Measurements from ENCODE around the gene KRT77. TPM values are rescaled to one million over a fixed set of nuclear protein-coding genes. Genes with fewer than 3 reads are reported as not detected.

Gene KRT77
- total and polyA plus RNA-seq, 10 of the 15 experiments (the other 5 are each of a cell fraction or from before 2014, with no cell fraction given): not detected

DNA sequence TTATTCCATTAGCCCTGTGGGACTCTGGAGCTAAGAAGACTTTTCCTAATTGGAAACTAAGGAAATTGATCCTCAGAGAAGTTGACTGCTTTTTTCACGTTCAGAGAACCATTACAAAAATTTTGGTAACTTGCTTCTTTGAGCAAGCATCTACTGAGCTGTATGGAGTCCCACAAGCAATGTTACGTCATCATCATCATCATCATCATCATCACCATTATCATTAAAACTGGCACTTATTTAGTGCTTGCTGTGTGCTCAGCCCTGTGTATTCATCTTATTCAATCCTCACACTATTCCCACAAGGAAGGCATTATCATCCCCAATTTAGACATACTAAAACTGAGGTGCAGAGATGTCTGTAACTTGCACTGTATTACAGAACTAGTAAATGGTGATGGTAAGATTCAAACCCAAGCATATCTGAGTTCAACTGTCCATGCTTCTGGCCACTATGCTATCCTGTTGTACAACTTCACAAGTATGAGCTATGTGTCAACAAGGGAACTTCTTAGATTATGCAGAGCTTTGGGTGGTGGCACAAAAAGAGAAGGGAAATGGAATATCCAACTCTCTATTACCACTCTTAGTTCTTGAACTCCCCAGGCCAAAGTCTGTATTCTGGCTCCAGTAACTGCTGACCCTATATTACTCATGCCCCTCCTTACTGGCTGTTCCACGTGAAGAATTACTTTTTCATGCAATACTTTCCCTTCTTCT lies 29.5 kb downstream of the KRT77 start:
- Histone ChIP-seq H3K4me1 (ENCODE audit: control insufficient read depth, insufficient read depth, low read length) (no peaks in the 10 kb centered on the region), H4K20me1 (ENCODE audit: control insufficient read depth, insufficient read depth) (no peaks in the 10 kb centered on the region), H3K27ac (ENCODE audit: control insufficient read depth, insufficient read depth) (no peak overlapping the region), H3K9ac (ENCODE audit: control insufficient read depth, insufficient read depth, low read length) (no peak overlapping the region), H3K4me2 (ENCODE audit: control insufficient read depth, insufficient read depth) (no peak overlapping the region), H3K4me3 (no peak overlapping the region), H3K36me3 (ENCODE audit: control insufficient read depth in 2 of 2, insufficient read depth in 2 of 2, low read length in 1 of 2) (no peaks in the 10 kb centered on the region), H2AFZ (ENCODE audit: control insufficient read depth, low read depth, low read length) (no peak overlapping the region), H3K79me2 (ENCODE audit: control insufficient read depth, insufficient read depth, low read length) (no peaks in the 10 kb centered on the region), H3K9me3 (replicated peaks; ENCODE audit: control insufficient read depth, insufficient read depth, low read length) (no peaks in the 10 kb centered on the region), H3K27me3 (replicated peaks in 1 of 2; ENCODE audit: control insufficient read depth in 2 of 2, insufficient read depth in 2 of 2, low read length in 1 of 2) (no peaks in the 10 kb centered on the region; a peak in 2 of 4 replicates)
- ATAC-seq (no peak), FAIRE-seq (no peak), DNase-seq (ENCODE audit: low read depth, low spot score) (no peak)
- RAD21 ChIA-PET (ENCODE audit: unreplicated experiment): no interaction called here
- TF ChIP-seq LARP7 (IDR thresholded peaks at IDR 0.05) (no peak), STAT3 (IDR thresholded peaks at IDR 0.05; ENCODE audit: low read depth, low read length) (no peak), BMI1 (IDR thresholded peaks at IDR 0.05; ENCODE audit: borderline replicate concordance) (no peak), RFX5 (IDR thresholded peaks at IDR 0.05; ENCODE audit: low read depth, low read length) (no peak), IRF4 (IDR thresholded peaks at IDR 0.05; ENCODE audit: low read depth, low read length) (no peak), ZZZ3 (IDR thresholded peaks at IDR 0.05; ENCODE audit: control insufficient read depth, insufficient read length, low read depth) (no peak), POLR2A (IDR thresholded peaks at IDR 0.05; ENCODE audit: low read depth, low read length) (no peak), CREB1 (IDR thresholded peaks at IDR 0.05; ENCODE audit: low read depth) (no peak), CBFB (IDR thresholded peaks at IDR 0.05; ENCODE audit: low read depth) (no peak), JUND (IDR thresholded peaks at IDR 0.05; ENCODE audit: low read depth, low read length) (no peak), FOS (IDR thresholded peaks at IDR 0.05; ENCODE audit: borderline replicate concordance, extremely low read depth, insufficient read length) (no peak), RAD21 (IDR thresholded peaks at IDR 0.05; ENCODE audit: insufficient read depth, low read depth, low read length) (no peak), ASH2L (IDR thresholded peaks at IDR 0.05; ENCODE audit: borderline replicate concordance, low read depth) (no peak), ESRRA (IDR thresholded peaks at IDR 0.05; ENCODE audit: low read length) (no peak)
- TF ChIP-seq, protein P1, sequence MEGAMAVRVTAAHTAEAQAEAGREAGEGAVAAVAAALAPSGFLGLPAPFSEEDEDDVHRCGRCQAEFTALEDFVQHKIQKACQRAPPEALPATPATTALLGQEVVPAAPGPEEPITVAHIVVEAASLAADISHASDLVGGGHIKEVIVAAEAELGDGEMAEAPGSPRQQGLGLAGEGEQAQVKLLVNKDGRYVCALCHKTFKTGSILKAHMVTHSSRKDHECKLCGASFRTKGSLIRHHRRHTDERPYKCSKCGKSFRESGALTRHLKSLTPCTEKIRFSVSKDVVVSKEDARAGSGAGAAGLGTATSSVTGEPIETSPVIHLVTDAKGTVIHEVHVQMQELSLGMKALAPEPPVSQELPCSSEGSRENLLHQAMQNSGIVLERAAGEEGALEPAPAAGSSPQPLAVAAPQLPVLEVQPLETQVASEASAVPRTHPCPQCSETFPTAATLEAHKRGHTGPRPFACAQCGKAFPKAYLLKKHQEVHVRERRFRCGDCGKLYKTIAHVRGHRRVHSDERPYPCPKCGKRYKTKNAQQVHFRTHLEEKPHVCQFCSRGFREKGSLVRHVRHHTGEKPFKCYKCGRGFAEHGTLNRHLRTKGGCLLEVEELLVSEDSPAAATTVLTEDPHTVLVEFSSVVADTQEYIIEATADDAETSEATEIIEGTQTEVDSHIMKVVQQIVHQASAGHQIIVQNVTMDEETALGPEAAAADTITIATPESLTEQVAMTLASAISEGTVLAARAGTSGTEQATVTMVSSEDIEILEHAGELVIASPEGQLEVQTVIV (IDR thresholded peaks at IDR 0.05; ENCODE audit: borderline replicate concordance, partially characterized antibody): no peak
- TF ChIP-seq, protein P2, sequence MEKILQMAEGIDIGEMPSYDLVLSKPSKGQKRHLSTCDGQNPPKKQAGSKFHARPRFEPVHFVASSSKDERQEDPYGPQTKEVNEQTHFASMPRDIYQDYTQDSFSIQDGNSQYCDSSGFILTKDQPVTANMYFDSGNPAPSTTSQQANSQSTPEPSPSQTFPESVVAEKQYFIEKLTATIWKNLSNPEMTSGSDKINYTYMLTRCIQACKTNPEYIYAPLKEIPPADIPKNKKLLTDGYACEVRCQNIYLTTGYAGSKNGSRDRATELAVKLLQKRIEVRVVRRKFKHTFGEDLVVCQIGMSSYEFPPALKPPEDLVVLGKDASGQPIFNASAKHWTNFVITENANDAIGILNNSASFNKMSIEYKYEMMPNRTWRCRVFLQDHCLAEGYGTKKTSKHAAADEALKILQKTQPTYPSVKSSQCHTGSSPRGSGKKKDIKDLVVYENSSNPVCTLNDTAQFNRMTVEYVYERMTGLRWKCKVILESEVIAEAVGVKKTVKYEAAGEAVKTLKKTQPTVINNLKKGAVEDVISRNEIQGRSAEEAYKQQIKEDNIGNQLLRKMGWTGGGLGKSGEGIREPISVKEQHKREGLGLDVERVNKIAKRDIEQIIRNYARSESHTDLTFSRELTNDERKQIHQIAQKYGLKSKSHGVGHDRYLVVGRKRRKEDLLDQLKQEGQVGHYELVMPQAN (conservative IDR thresholded peaks at IDR 0.05): no peak
- CTCF ChIA-PET: no interaction called here
- 2% methylated on average over 3 of the region's 3 CpGs for WGBS (ENCODE audit: insufficient coverage, insufficient replicate concordance, low lambda C conversion rate, missing lambda C conversion rate)
- POLR2A ChIA-PET: no interaction called here
- intact Hi-C loops (cut with micrococcal nuclease; ENCODE audit: unreplicated experiment) (no loop called here), in situ Hi-C loops (cut with MboI) (no loop called here)
- SMC1A ChIA-PET (ENCODE audit: uncharacterized antibody, unreplicated experiment): interaction anchor here (0.7 kb wide), 1 partner anchor 32 kb away, joined by 3 read pairs; no protein-coding TSS in a partner anchor
- BruUV-seq (replicated peaks): no TSS peak

All from GM12878 (cell line).